ENCODE data around the gene B4GAT1. TPM values are rescaled to one million over a fixed set of nuclear protein-coding genes. Genes with fewer than 3 reads are reported as not detected.
"Not testable (repeated sequence)": the region's sequence is repeated elsewhere in the genome, so short reads cannot be mapped to it uniquely, and the experiment has no call there.

The B4GAT1 gene
- total and polyA plus RNA-seq, 10 of the 15 experiments (the other 5 are each of a cell fraction or from before 2014, with no cell fraction given), result 0.55 to 11.1 (median 4.3) TPM

- SMC1A ChIA-PET (ENCODE audit: uncharacterized antibody, unreplicated experiment), result interaction anchor here (1.4 kb wide), 1 partner anchor 39 kb away, joined by 3 read pairs; no protein-coding TSS in a partner anchor
- POLR2A ChIA-PET, result interaction anchor here (0.6 kb wide), 1 partner anchor 260 kb away, joined by 4 read pairs; no protein-coding TSS in a partner anchor
- intact Hi-C loops (cut with micrococcal nuclease; ENCODE audit: unreplicated experiment), result not testable (repeated sequence)
These were observed 3.3 kb upstream of the B4GAT1 start for GRCh38 chr11:66350560-66351235.

GRCh38 chr11:66349084-66349386 is 1.6 kb upstream of the B4GAT1 start:
- Histone ChIP-seq H3K27me3 (replicated peaks in 1 of 2; ENCODE audit: control insufficient read depth in 2 of 2, insufficient read depth in 2 of 2, low read length in 1 of 2) (no peaks in the 10 kb centered on the region), H4K20me1 (ENCODE audit: control insufficient read depth, insufficient read depth) (no peaks in the 10 kb centered on the region), H3K4me2 (ENCODE audit: control insufficient read depth, insufficient read depth) (no peak overlapping the region), H3K4me1 (ENCODE audit: control insufficient read depth, insufficient read depth, low read length) (peaks cover 12% of the 10 kb centered on the region), H3K9me3 (replicated peaks; ENCODE audit: control insufficient read depth, insufficient read depth, low read length) (no peaks in the 10 kb centered on the region), H3K4me3 (no peak overlapping the region), H3K27ac (ENCODE audit: control insufficient read depth, insufficient read depth) (no peak overlapping the region), H3K79me2 (ENCODE audit: control insufficient read depth, insufficient read depth, low read length) (peaks cover 9% of the 10 kb centered on the region), H3K9ac (ENCODE audit: control insufficient read depth, insufficient read depth, low read length) (no peak overlapping the region), H2AFZ (ENCODE audit: control insufficient read depth, low read depth, low read length) (no peak overlapping the region), H3K36me3 (ENCODE audit: control insufficient read depth in 2 of 2, insufficient read depth in 2 of 2, low read length in 1 of 2) (no peaks in the 10 kb centered on the region)
- 100% methylated on average over 2 of the region's 2 CpGs for WGBS (ENCODE audit: insufficient coverage, insufficient replicate concordance, low lambda C conversion rate, missing lambda C conversion rate)
- ChIA-PET POLR2A (interaction anchor here (0.7 kb wide), 1 partner anchor 1032 kb away, joined by 4 read pairs; no protein-coding TSS in a partner anchor), CTCF (interaction anchor here (1.0 kb wide), 1 partner anchor 40 kb away, joined by 3 read pairs; no protein-coding TSS in a partner anchor), RAD21 (ENCODE audit: unreplicated experiment) (no interaction called here), SMC1A (ENCODE audit: uncharacterized antibody, unreplicated experiment) (no interaction called here)
- ATAC-seq (no peak), FAIRE-seq (no peak), DNase-seq (ENCODE audit: low read depth, low spot score) (no peak)
- intact Hi-C loops (cut with micrococcal nuclease; ENCODE audit: unreplicated experiment) (no loop called here), in situ Hi-C loops (cut with MboI) (no loop called here)
- BruUV-seq (replicated peaks), result no TSS peak
- no peak for TF ChIP-seq HCFC1 (IDR thresholded peaks at IDR 0.05; ENCODE audit: low read length)
- TF ChIP-seq RAD21 (IDR thresholded peaks at IDR 0.05; ENCODE audit: insufficient read depth, low read depth, low read length), result no peak
- no peak for TF ChIP-seq RFX5 (IDR thresholded peaks at IDR 0.05; ENCODE audit: low read depth, low read length)
- no peak for TF ChIP-seq MTA2 (IDR thresholded peaks at IDR 0.05; ENCODE audit: low read depth)
- TF ChIP-seq NKRF (conservative IDR thresholded peaks at IDR 0.05), result no peak
- no peak for TF ChIP-seq ZBTB33 (IDR thresholded peaks at IDR 0.05)
- TF ChIP-seq ZBTB11 (CRISPR knock-in tag; IDR thresholded peaks at IDR 0.05), result no peak

More at GRCh38 chr11:66350560-66351235, 3.3 kb upstream of the B4GAT1 start:
- H3K27ac ChIP-seq (ENCODE audit: control insufficient read depth, insufficient read depth); H3K27me3 ChIP-seq (replicated peaks in 1 of 2; ENCODE audit: control insufficient read depth in 2 of 2, insufficient read depth in 2 of 2, low read length in 1 of 2); RAD21 ChIA-PET (ENCODE audit: unreplicated experiment); H3K36me3 ChIP-seq (ENCODE audit: control insufficient read depth in 2 of 2, insufficient read depth in 2 of 2, low read length in 1 of 2); H3K4me2 ChIP-seq (ENCODE audit: control insufficient read depth, insufficient read depth); DNase-seq (ENCODE audit: low read depth, low spot score); H3K4me1 ChIP-seq (ENCODE audit: control insufficient read depth, insufficient read depth, low read length); FAIRE-seq; H3K4me3 ChIP-seq; ATAC-seq; H4K20me1 ChIP-seq (ENCODE audit: control insufficient read depth, insufficient read depth); H3K9me3 ChIP-seq (replicated peaks; ENCODE audit: control insufficient read depth, insufficient read depth, low read length); in situ Hi-C loops (cut with MboI); H3K79me2 ChIP-seq (ENCODE audit: control insufficient read depth, insufficient read depth, low read length); H3K9ac ChIP-seq (ENCODE audit: control insufficient read depth, insufficient read depth, low read length); H2AFZ ChIP-seq (ENCODE audit: control insufficient read depth, low read depth, low read length); BruUV-seq (replicated peaks): not testable (repeated sequence)
- 79% methylated on average over 8 of the region's 8 CpGs for WGBS (ENCODE audit: insufficient coverage, insufficient replicate concordance, low lambda C conversion rate, missing lambda C conversion rate)
- CTCF ChIA-PET, result interaction anchor here (0.6 to 2.4 kb wide), 5 partner anchors 13 to 50 kb away, joined by 4 to 13 read pairs (median 7); no protein-coding TSS in a partner anchor
